Measurements from ENCODE around the gene SARDH. TPM values are rescaled to one million over a fixed set of nuclear protein-coding genes. Genes with fewer than 3 reads are reported as not detected.
A peak's percentile ranks its signal among the peaks of the same experiment; 100 is the strongest.

Gene SARDH
- total and polyA plus RNA-seq, 2 of the 8 experiments (the other 6 are each of a cell fraction or from before 2014, with no cell fraction given) = 6.4 to 7.4 TPM

- ChIA-PET POLR2A (ENCODE audit: partially characterized antibody) (interaction anchor here (0.6 kb wide), 1 partner anchor 197 kb away, joined by 3 read pairs; no protein-coding TSS in a partner anchor), CTCF (ENCODE audit: partially characterized antibody) (interaction anchor here (0.7 to 5.6 kb wide), 53 partner anchors 8 to 351 kb away, joined by 3 to 39 read pairs (median 4); partner anchors contain the start of genes ADAMTSL2 and SARDH)
- Histone ChIP-seq H2BK120ac (replicated peaks; ENCODE audit: low read depth, low read length) (no peak overlapping the region), H3K79me2 (ENCODE audit: control insufficient read depth in 1 of 2, insufficient read depth in 2 of 2, low read length in 2 of 2) (no peaks in the 10 kb centered on the region), H3K23ac (ENCODE audit: insufficient read length) (no peak overlapping the region), H2BK20ac (ENCODE audit: low read length) (no peak overlapping the region), H2BK12ac (ENCODE audit: low read depth, low read length) (no peak overlapping the region), H4K5ac (ENCODE audit: insufficient read length, low read depth, low read length) (no peak overlapping the region), H3K4ac (replicated peaks; ENCODE audit: insufficient read length, low read depth, low read length) (no peak overlapping the region), H3K9me3 (ENCODE audit: insufficient read depth in 2 of 2, low read depth in 1 of 2, low read length in 1 of 2) (no peaks in the 10 kb centered on the region; a peak in 1 of 4 replicates), H3K56ac (replicated peaks; ENCODE audit: insufficient read length, low read depth, low read length) (no peak overlapping the region), H3K9ac (replicated peaks in 1 of 4; ENCODE audit: extremely low read depth in 1 of 4, low read depth in 3 of 4, low read length in 3 of 4) (no peak overlapping the region), H3K4me3 (ENCODE audit: extremely low read depth in 1 of 4, insufficient read depth in 2 of 4, low read depth in 3 of 4, low read length in 4 of 4) (no peak overlapping the region), H3K79me1 (ENCODE audit: low read depth, low read length) (no peaks in the 10 kb centered on the region), H2BK15ac (ENCODE audit: low read length) (no peak overlapping the region), H3K36me3 (ENCODE audit: control insufficient read depth in 2 of 4, insufficient read depth in 4 of 4, low read length in 3 of 4) (no peaks in the 10 kb centered on the region), H3K18ac (ENCODE audit: extremely low read depth, low read length) (no peak overlapping the region), H3K4me1 (replicated peaks in 1 of 4; ENCODE audit: control insufficient read depth in 3 of 4, insufficient read depth in 4 of 4, low read length in 3 of 4) (no peaks in the 10 kb centered on the region), H3K27ac (ENCODE audit: low read depth, low read length) (no peak overlapping the region), H3K23me2 (ENCODE audit: low read depth, low read length) (peaks cover 3% of the 10 kb centered on the region; the same call in 1 of the 2 replicates), H3K4me2 (ENCODE audit: insufficient read depth in 1 of 2, low read depth in 2 of 2, low read length in 2 of 2) (no peak overlapping the region), H3K27me3 (replicated peaks in 1 of 4; ENCODE audit: control insufficient read depth in 3 of 4, extremely low read depth in 1 of 4, insufficient read depth in 3 of 4, low read length in 3 of 4) (no peaks in the 10 kb centered on the region), H4K20me1 (replicated peaks in 1 of 2; ENCODE audit: control insufficient read depth in 1 of 2, insufficient read depth in 2 of 2, low read length in 2 of 2) (peaks cover 0 to 5% of the 10 kb centered on the region in 2 experiments), H2BK5ac (ENCODE audit: low read depth, low read length) (no peak overlapping the region), H3K14ac (ENCODE audit: insufficient read length) (no peak overlapping the region), H4K8ac (ENCODE audit: extremely low read depth, insufficient read depth, low read length) (no peak overlapping the region), H4K91ac (replicated peaks; ENCODE audit: insufficient read length, low read length) (no peak overlapping the region), H2AK5ac (ENCODE audit: low read depth, low read length) (no peak overlapping the region), H2AFZ (ENCODE audit: low read length) (no peak overlapping the region)
- TF ChIP-seq RAD21 (IDR thresholded peaks at IDR 0.05 in 1 of 2, conservative IDR thresholded peaks at IDR 0.05 in 1 of 2; ENCODE audit: low read depth in 2 of 2, low read length in 2 of 2) (peak in 1 of 2 experiments; percentile 25; a peak in 1 of 4 replicates), BCL11A (IDR thresholded peaks at IDR 0.05; ENCODE audit: low read depth in 2 of 2, low read length in 2 of 2) (no peak), USF2 (IDR thresholded peaks at IDR 0.05; ENCODE audit: low read length) (no peak), CTCF (IDR thresholded peaks at IDR 0.05; ENCODE audit: control extremely low read depth in 1 of 3, insufficient read depth in 1 of 3, low read depth in 1 of 3, low read length in 3 of 3) (peak in 1 of 3 experiments; percentile 16; a peak in 1 of 4 replicates), CHD2 (IDR thresholded peaks at IDR 0.05; ENCODE audit: low read length) (no peak), CBX8 (IDR thresholded peaks at IDR 0.05; ENCODE audit: borderline replicate concordance, low read depth, low read length) (no peak)
- no peak for FAIRE-seq
- no peak for DNase-seq (ENCODE audit: low read depth in 1 of 2, low spot score in 2 of 2)
- WGBS, 2 experiments (ENCODE audit: extremely low coverage in 1 of 2, insufficient coverage in 1 of 2, insufficient read length in 1 of 2, insufficient replicate concordance in 2 of 2, low coverage in 1 of 2, low lambda C conversion rate in 2 of 2, missing lambda C conversion rate in 1 of 2) = 80% methylated on average over 10 of the region's 10 CpGs; no CpG with 5 or more reads in 1 of the 2 experiments
Measured at GRCh38 chr9:133727277-133727875, 10.8 kb downstream of the SARDH start.
